Neuronal stem cell (in vitro differentiated cells): ENCODE data around the gene PC.

Source experiments
- DNase-seq: peaks from one replicate; pipeline ENCODE4 v3.0.0-alpha.2; 2013; ENCODE audit warnings: low spot score
- H2AFZ ChIP-seq: one replicate; pipeline ENCODE4 v1.6.1; 2013; ENCODE audit warnings: mild to moderate bottlenecking, low read length, inconsistent platforms
- H2AK5ac ChIP-seq: 2 replicates; pipeline ENCODE4 v1.6.1; 2013; ENCODE audit warnings: low read depth, mild to moderate bottlenecking, inconsistent platforms, low read length, moderate library complexity, mixed read lengths
- H2BK120ac ChIP-seq: 2 replicates; pipeline ENCODE4 v1.6.1; 2013; ENCODE audit warnings: low read depth, mild to moderate bottlenecking, inconsistent platforms, low read length, moderate library complexity, mixed read lengths
- H2BK12ac ChIP-seq: one replicate; pipeline ENCODE4 v1.6.1; 2013; ENCODE audit warnings: low read length, inconsistent platforms
- H2BK15ac ChIP-seq: 2 replicates; pipeline ENCODE4 v1.6.1; 2013; ENCODE audit warnings: mild to moderate bottlenecking, low read length, inconsistent platforms, mixed read lengths
- H2BK5ac ChIP-seq: one replicate; pipeline ENCODE4 v1.6.1; 2013; ENCODE audit warnings: inconsistent platforms, mild to moderate bottlenecking, low read length, moderate library complexity
- H3K14ac ChIP-seq: one replicate; pipeline ENCODE4 v1.6.1; 2013; ENCODE audit warnings: low read length, inconsistent platforms
- H3K18ac ChIP-seq: 2 replicates; pipeline ENCODE4 v1.6.1; 2013; ENCODE audit warnings: low read length, inconsistent platforms
- H3K23ac ChIP-seq: 2 replicates; pipeline ENCODE4 v1.6.1; 2013; ENCODE audit warnings: low read depth, mild to moderate bottlenecking, mixed read lengths, low read length, inconsistent platforms; ENCODE audit not compliant: poor library complexity
- H3K27ac ChIP-seq: replicated peaks from 3 replicates; pipeline ENCODE4 v1.5.1; 2013; ENCODE audit warnings: low read length, inconsistent platforms
- H3K27me3 ChIP-seq, 3 experiments: 2 replicates each; pipeline ENCODE4 v1.6.1; 2013; ENCODE audit warnings: low read length in 3 of 3, mild to moderate bottlenecking in 2 of 3, inconsistent platforms in 1 of 3, low read depth in 1 of 3, mixed read lengths in 1 of 3, moderate library complexity in 1 of 3; ENCODE audit not compliant: control insufficient read depth in 3 of 3, insufficient read depth in 3 of 3
- H3K36me3 ChIP-seq, 2 donors: replicated peaks in 1 of 2; 2 replicates each; pipeline ENCODE4 v1.6.1; 2013; ENCODE audit warnings: low read length in 2 of 2; ENCODE audit not compliant: control insufficient read depth in 2 of 2, insufficient read depth in 2 of 2
- H3K4ac ChIP-seq: 2 replicates; pipeline ENCODE4 v1.6.1; 2013; ENCODE audit warnings: inconsistent platforms, mild to moderate bottlenecking, low read length, moderate library complexity
- H3K4me1 ChIP-seq, 2 donors: 1 replicate in 1 of 2; 2 replicates in 1 of 2; pipeline ENCODE4 v1.6.1; 2013; ENCODE audit warnings: low read length in 2 of 2, low read depth in 1 of 2; ENCODE audit not compliant: control insufficient read depth in 2 of 2, insufficient read depth in 1 of 2
- H3K4me2 ChIP-seq: one replicate; pipeline ENCODE4 v1.6.1; 2013; ENCODE audit warnings: mild to moderate bottlenecking, low read length, inconsistent platforms; ENCODE audit not compliant: insufficient read depth, poor library complexity, severe bottlenecking
- H3K4me3 ChIP-seq, 2 donors: 2 replicates each; pipeline ENCODE4 v1.5.1; 2013; ENCODE audit warnings: low read length in 2 of 2, mild to moderate bottlenecking in 2 of 2, inconsistent platforms in 1 of 2, moderate library complexity in 1 of 2
- H3K79me1 ChIP-seq: one replicate; pipeline ENCODE4 v1.6.1; 2013; ENCODE audit warnings: low read depth, mild to moderate bottlenecking, inconsistent platforms, low read length, moderate library complexity
- H3K9ac ChIP-seq: one replicate; pipeline ENCODE4 v1.6.1; 2013; ENCODE audit warnings: mild to moderate bottlenecking, low read depth, low read length, inconsistent platforms; ENCODE audit not compliant: poor library complexity
- H3K9me3 ChIP-seq, 2 donors: replicated peaks in 1 of 2; 2 replicates each; pipeline versions ENCODE3 to v1.6.1; 2013; ENCODE audit warnings: low read length in 2 of 2, mild to moderate bottlenecking in 2 of 2, inconsistent platforms in 1 of 2, low read depth in 1 of 2, mixed read lengths in 1 of 2, moderate library complexity in 1 of 2; ENCODE audit not compliant: control insufficient read depth in 2 of 2, insufficient read depth in 1 of 2
- H4K8ac ChIP-seq: one replicate; pipeline ENCODE4 v1.6.1; 2013; ENCODE audit warnings: low read depth, mild to moderate bottlenecking, inconsistent platforms, low read length, moderate library complexity
- H4K91ac ChIP-seq: one replicate; pipeline ENCODE4 v1.6.1; 2013; ENCODE audit warnings: low read length, low read depth, mild to moderate bottlenecking, inconsistent platforms; ENCODE audit not compliant: poor library complexity
- WGBS, 2 donors: extraction: QIAGEN DNeasy Blood & Tissue Kit; methylation state at CpG; one replicate each; pipeline ENCODE4 v1.1.7; 2013; ENCODE audit warnings: missing lambda C conversion rate in 2 of 2, mixed read lengths in 1 of 2; ENCODE audit not compliant: insufficient read length in 2 of 2, insufficient replicate concordance in 1 of 2; ENCODE audit errors: extremely low coverage in 2 of 2; 5-methylcytosine and 5-hydroxymethylcytosine counted together

The PC gene

GRCh38 chr11:66820381-66820780 lies 137.8 kb downstream of the PC start:
- H3K27me3 ChIP-seq = no peaks in the 10 kb centered on the region
- H3K9ac ChIP-seq = no peak overlapping the region
- H2BK120ac ChIP-seq = no peak overlapping the region
- H2BK12ac ChIP-seq = no peak overlapping the region
- H2AK5ac ChIP-seq = no peak overlapping the region
- H3K23ac ChIP-seq = no peak overlapping the region
- H2AFZ ChIP-seq = no peak overlapping the region
- peaks cover 3 to 38% of the 10 kb centered on the region in 2 donors for H3K36me3 ChIP-seq
- no peak overlapping the region for H2BK15ac ChIP-seq
- H2BK5ac ChIP-seq = no peak overlapping the region
- WGBS, 2 donors = no CpG with 5 or more reads among the region's 3 CpGs
- no peak overlapping the region for H3K4me3 ChIP-seq
- H3K4ac ChIP-seq = no peak overlapping the region
- DNase-seq = no peak
- no peaks in the 10 kb centered on the region for H3K9me3 ChIP-seq
- H3K18ac ChIP-seq = no peak overlapping the region
- no peak overlapping the region for H3K4me2 ChIP-seq
- peak overlapping the region; percentile 11 for H3K27ac ChIP-seq
- no peaks in the 10 kb centered on the region for H3K79me1 ChIP-seq
- H3K4me1 ChIP-seq = peaks cover 0 to 9% of the 10 kb centered on the region in 2 donors
- no peak overlapping the region for H4K91ac ChIP-seq
- H4K8ac ChIP-seq = no peak overlapping the region
- H3K14ac ChIP-seq = no peak overlapping the region

GRCh38 chr11:66818231-66818955 lies 139.8 kb downstream of the PC start:
- H2BK12ac ChIP-seq = no peak overlapping the region
- no peak overlapping the region for H3K4me3 ChIP-seq
- H2AK5ac ChIP-seq = no peak overlapping the region
- peaks cover 0 to 9% of the 10 kb centered on the region in 2 donors for H3K4me1 ChIP-seq
- no peak overlapping the region for H2AFZ ChIP-seq
- WGBS, 2 donors = no CpG with 5 or more reads among the region's 3 CpGs
- peaks cover 3 to 41% of the 10 kb centered on the region in 2 donors for H3K36me3 ChIP-seq
- no peak overlapping the region for H4K91ac ChIP-seq
- H2BK120ac ChIP-seq = no peak overlapping the region
- no peak for DNase-seq
- no peak overlapping the region for H3K18ac ChIP-seq
- no peak overlapping the region for H2BK15ac ChIP-seq
- no peak overlapping the region for H2BK5ac ChIP-seq
- H3K27ac ChIP-seq = no peak overlapping the region
- no peak overlapping the region for H3K9ac ChIP-seq
- no peak overlapping the region for H3K14ac ChIP-seq
- H3K27me3 ChIP-seq = no peaks in the 10 kb centered on the region
- H3K4ac ChIP-seq = no peak overlapping the region
- no peak overlapping the region for H3K4me2 ChIP-seq
- no peak overlapping the region for H3K23ac ChIP-seq
- no peaks in the 10 kb centered on the region for H3K9me3 ChIP-seq
- no peak overlapping the region for H4K8ac ChIP-seq
- no peaks in the 10 kb centered on the region for H3K79me1 ChIP-seq

GRCh38 chr11:66815646-66816045 lies 142.5 kb downstream of the PC start:
- no peak overlapping the region for H3K27ac ChIP-seq
- no peak overlapping the region for H2BK5ac ChIP-seq
- no peak overlapping the region for H3K23ac ChIP-seq
- no peak overlapping the region for H3K18ac ChIP-seq
- no peaks in the 10 kb centered on the region for H3K9me3 ChIP-seq
- no peak overlapping the region for H2AK5ac ChIP-seq
- H2BK12ac ChIP-seq = no peak overlapping the region
- no peak for DNase-seq
- no peak overlapping the region for H2BK120ac ChIP-seq
- H3K79me1 ChIP-seq = no peaks in the 10 kb centered on the region
- WGBS, 2 donors = no CpG with 5 or more reads among the region's 1 CpG
- no peak overlapping the region for H3K9ac ChIP-seq
- peaks cover 0 to 7% of the 10 kb centered on the region in 2 donors for H3K4me1 ChIP-seq
- no peak overlapping the region for H4K8ac ChIP-seq
- no peak overlapping the region for H2AFZ ChIP-seq
- H3K14ac ChIP-seq = no peak overlapping the region
- H3K4me2 ChIP-seq = no peak overlapping the region
- H3K27me3 ChIP-seq = no peaks in the 10 kb centered on the region
- H3K36me3 ChIP-seq = peaks cover 0 to 47% of the 10 kb centered on the region in 2 donors
- H4K91ac ChIP-seq = no peak overlapping the region
- no peak overlapping the region for H2BK15ac ChIP-seq
- H3K4me3 ChIP-seq = no peak overlapping the region
- no peak overlapping the region for H3K4ac ChIP-seq

GRCh38 chr11:66814678-66815077 lies 143.5 kb downstream of the PC start:
- Histone ChIP-seq H2BK15ac (no peak overlapping the region), H3K4me2 (no peak overlapping the region), H3K9ac (no peak overlapping the region), H2BK5ac (no peak overlapping the region), H3K18ac (no peak overlapping the region), H3K9me3 (no peaks in the 10 kb centered on the region), H3K14ac (no peak overlapping the region), H2BK120ac (no peak overlapping the region), H3K4me3 (no peak overlapping the region), H3K27me3 (no peaks in the 10 kb centered on the region), H3K36me3 (peaks cover 0 to 47% of the 10 kb centered on the region in 2 donors), H2AK5ac (no peak overlapping the region), H4K91ac (no peak overlapping the region), H2AFZ (no peak overlapping the region), H3K79me1 (no peaks in the 10 kb centered on the region), H2BK12ac (no peak overlapping the region), H3K4me1 (no peaks in the 10 kb centered on the region), H3K23ac (no peak overlapping the region), H3K4ac (no peak overlapping the region), H3K27ac (no peak overlapping the region), H4K8ac (no peak overlapping the region)
- DNase-seq = no peak
- WGBS, 2 donors = no CpG with 5 or more reads among the region's 5 CpGs
